Measurements from ENCODE around the gene RAD51B. TPM values are rescaled to one million over a fixed set of nuclear protein-coding genes. Genes with fewer than 3 reads are reported as not detected.
"Not testable (repeated sequence)": the region's sequence is repeated elsewhere in the genome, so short reads cannot be mapped to it uniquely, and the experiment has no call there.

RAD51B gene
- total RNA-seq, 1 donor from 2014 or later = 28.5 TPM

- Histone ChIP-seq H3K36me3 (no peaks in the 10 kb centered on the region), H3K9me3 (no peaks in the 10 kb centered on the region), H3K4me3 (no peak overlapping the region), H3K27ac (no peak overlapping the region), H3K4me1 (peaks cover 20% of the 10 kb centered on the region), H3K27me3 (no peaks in the 10 kb centered on the region)
- intact Hi-C loops (cut with DNase I) = no loop called here
- no peak for DNase-seq (ENCODE audit: extremely low spot score in 2 of 2)
- TF ChIP-seq POLR2A (IDR thresholded peaks at IDR 0.05) (no peak), POLR2AphosphoS5 (IDR thresholded peaks at IDR 0.05; ENCODE audit: insufficient read depth in 1 of 2, low read depth in 1 of 2) (no peak), CTCF (IDR thresholded peaks at IDR 0.05) (no peak)
These were observed 467.1 kb downstream of the RAD51B start for GRCh38 chr14:68286667-68287066.

- intact Hi-C loops (cut with DNase I); DNase-seq (ENCODE audit: extremely low spot score in 2 of 2); H3K9me3 ChIP-seq; H3K27me3 ChIP-seq; H3K27ac ChIP-seq; H3K36me3 ChIP-seq; H3K4me3 ChIP-seq: not testable (repeated sequence)
- peaks cover 29% of the 10 kb centered on the region for H3K4me1 ChIP-seq
These were observed 469.9 kb downstream of the RAD51B start for GRCh38 chr14:68289452-68289851.

GRCh38 chr14:68291820-68292219, 472.2 kb downstream of the RAD51B start:
- Histone ChIP-seq H3K9me3 (no peaks in the 10 kb centered on the region), H3K36me3 (no peaks in the 10 kb centered on the region), H3K27ac (peak overlapping the region; percentile 18), H3K4me1 (peaks cover 49% of the 10 kb centered on the region), H3K27me3 (no peaks in the 10 kb centered on the region), H3K4me3 (no peak overlapping the region)
- intact Hi-C loops (cut with DNase I) = no loop called here
- no peak for TF ChIP-seq POLR2A (IDR thresholded peaks at IDR 0.05)
- no peak for TF ChIP-seq POLR2AphosphoS5 (IDR thresholded peaks at IDR 0.05; ENCODE audit: insufficient read depth in 1 of 2, low read depth in 1 of 2)
- no peak for TF ChIP-seq CTCF (IDR thresholded peaks at IDR 0.05)
- no peak for DNase-seq (ENCODE audit: extremely low spot score in 2 of 2)

- TF ChIP-seq CTCF (IDR thresholded peaks at IDR 0.05) (no peak), POLR2AphosphoS5 (IDR thresholded peaks at IDR 0.05; ENCODE audit: insufficient read depth in 1 of 2, low read depth in 1 of 2) (no peak), POLR2A (IDR thresholded peaks at IDR 0.05) (no peak)
- Histone ChIP-seq H3K9me3 (no peaks in the 10 kb centered on the region), H3K4me3 (no peak overlapping the region), H3K36me3 (no peaks in the 10 kb centered on the region), H3K4me1 (peaks cover 53% of the 10 kb centered on the region), H3K27ac (peak overlapping the region; percentile 18), H3K27me3 (no peaks in the 10 kb centered on the region)
- no peak for DNase-seq (ENCODE audit: extremely low spot score in 2 of 2)
- intact Hi-C loops (cut with DNase I) = no loop called here
These were observed 473.0 kb downstream of the RAD51B start for GRCh38 chr14:68292441-68293215.

GRCh38 chr14:68293404-68293803, 473.8 kb downstream of the RAD51B start:
- intact Hi-C loops (cut with DNase I) = no loop called here
- H3K36me3 ChIP-seq = no peaks in the 10 kb centered on the region
- H3K27me3 ChIP-seq = no peaks in the 10 kb centered on the region
- no peak for DNase-seq (ENCODE audit: extremely low spot score in 2 of 2)
- no peak overlapping the region for H3K4me3 ChIP-seq
- TF ChIP-seq CTCF (IDR thresholded peaks at IDR 0.05) (no peak), POLR2AphosphoS5 (IDR thresholded peaks at IDR 0.05; ENCODE audit: insufficient read depth in 1 of 2, low read depth in 1 of 2) (no peak), POLR2A (IDR thresholded peaks at IDR 0.05) (no peak)
- H3K4me1 ChIP-seq = peaks cover 61% of the 10 kb centered on the region
- H3K9me3 ChIP-seq = no peaks in the 10 kb centered on the region
- H3K27ac ChIP-seq = no peak overlapping the region

Data from vagina (tissue), 2 donors.